Activated CD4-positive, alpha-beta T cell treated with anti-CD3 and anti-CD28 coated beads for 36 hours (primary cell): ENCODE measurements around the gene COL28A1. TPM values are rescaled to one million over a fixed set of nuclear protein-coding genes. Genes with fewer than 3 reads are reported as not detected.

ENCODE experiments used
- ATAC-seq: fragments of 200-7000 bp; cut with Tn5 transposase; one replicate; pipeline ENCODE4 v1.10.0; 2021; ENCODE audit warnings: mild to moderate bottlenecking, moderate library complexity
- CTCF ChIA-PET: fragments of 350-600 bp; sonication (Branson Sonifier 250); formaldehyde crosslinking; loops from one replicate; lab custom pipeline; 2021; ENCODE audit warnings: antibody characterized with exemption; lab: Charles Lee
- POLR2A ChIA-PET: fragments of 350-600 bp; sonication (Branson Sonifier 250); formaldehyde crosslinking; loops from one replicate; lab custom pipeline; 2021; ENCODE audit warnings: antibody characterized with exemption, inconsistent platforms; lab: Charles Lee
- DNase-seq: peaks from one replicate; pipeline ENCODE4 v3.0.0-alpha.2; 2020
- H3K27ac Mint-ChIP-seq: one replicate; pipeline ENCODE4 v1.8.0; 2021; ENCODE audit warnings: mixed read lengths
- H3K27me3 Mint-ChIP-seq: one replicate; pipeline ENCODE4 v1.8.0; 2021; ENCODE audit warnings: mixed read lengths
- H3K36me3 Mint-ChIP-seq: one replicate; pipeline ENCODE4 v1.8.0; 2021; ENCODE audit warnings: low read depth, mixed read lengths
- H3K4me1 Mint-ChIP-seq: one replicate; pipeline ENCODE4 v1.8.0; 2021; ENCODE audit warnings: mixed read lengths
- H3K4me3 Mint-ChIP-seq: one replicate; pipeline ENCODE4 v1.8.0; 2021; ENCODE audit warnings: mild to moderate bottlenecking, moderate library complexity, mixed read lengths
- H3K9me3 Mint-ChIP-seq: one replicate; pipeline ENCODE4 v1.8.0; 2021; ENCODE audit warnings: low read depth, mixed read lengths
- intact Hi-C, 2 experiments: fragments of 100-400 bp; cut with DNase I in 1 of 2; cut with micrococcal nuclease in 1 of 2; formaldehyde crosslinking; loops; one replicate each; pipeline versions ENCODE4 v1.14.2 to v1.15.1; 2022 to 2024; cut with DNase I, micrococcal nuclease
- total RNA-seq, 2 experiments: library from RNA; stranded (reverse); gene quantifications; one replicate each; pipeline ENCODE4 v1.2.3, GENCODE V29; 2021

The COL28A1 gene
- total RNA-seq, 2 experiments from 2014 or later: not detected

DNA sequence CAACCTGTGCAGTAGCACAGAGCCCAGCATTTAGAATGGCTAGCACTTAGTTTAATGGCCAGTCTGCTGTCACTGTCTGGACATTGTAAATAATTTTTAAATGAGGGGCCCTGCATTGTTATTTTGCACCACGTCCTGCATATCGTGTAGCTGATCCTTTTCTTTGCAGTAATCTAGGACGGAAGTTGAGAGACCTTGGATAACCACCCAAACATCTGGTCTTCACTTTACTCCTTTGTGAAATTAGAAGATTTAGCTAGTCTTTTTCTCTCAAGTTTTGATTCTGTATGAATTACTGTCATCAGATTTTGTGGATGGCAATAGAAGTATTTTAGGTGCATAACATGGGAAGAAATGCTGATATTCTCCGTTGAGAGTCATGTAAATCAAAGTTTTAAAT is 32.9 kb upstream of the COL28A1 start:
- ChIA-PET POLR2A (interaction anchor here (2.0 kb wide), 1 partner anchor 72 kb away, joined by 6 read pairs; the partner anchor contains the start of gene UMAD1), CTCF (interaction anchor here (0.6 to 1.3 kb wide), 4 partner anchors 14 to 466 kb away, joined by 3 to 4 read pairs (median 3); no protein-coding TSS in a partner anchor)
- Mint-ChIP-seq H3K27me3 (no peaks in the 10 kb centered on the region), H3K36me3 (peaks cover 41% of the 10 kb centered on the region), H3K27ac (peak overlapping the region; percentile 90), H3K4me3 (peak overlapping the region; percentile 83), H3K9me3 (no peaks in the 10 kb centered on the region), H3K4me1 (peaks cover 42% of the 10 kb centered on the region)
- intact Hi-C loops: loop anchor here (5.0 to 10.0 kb wide), 5 partner anchors 311 to 934 kb away; partner anchors contain the start of genes GLCCI1 (in 1 of the 2) and ZNF316 (in 1 of the 2)
- DNase-seq (no peak), ATAC-seq (no peak)

DNA sequence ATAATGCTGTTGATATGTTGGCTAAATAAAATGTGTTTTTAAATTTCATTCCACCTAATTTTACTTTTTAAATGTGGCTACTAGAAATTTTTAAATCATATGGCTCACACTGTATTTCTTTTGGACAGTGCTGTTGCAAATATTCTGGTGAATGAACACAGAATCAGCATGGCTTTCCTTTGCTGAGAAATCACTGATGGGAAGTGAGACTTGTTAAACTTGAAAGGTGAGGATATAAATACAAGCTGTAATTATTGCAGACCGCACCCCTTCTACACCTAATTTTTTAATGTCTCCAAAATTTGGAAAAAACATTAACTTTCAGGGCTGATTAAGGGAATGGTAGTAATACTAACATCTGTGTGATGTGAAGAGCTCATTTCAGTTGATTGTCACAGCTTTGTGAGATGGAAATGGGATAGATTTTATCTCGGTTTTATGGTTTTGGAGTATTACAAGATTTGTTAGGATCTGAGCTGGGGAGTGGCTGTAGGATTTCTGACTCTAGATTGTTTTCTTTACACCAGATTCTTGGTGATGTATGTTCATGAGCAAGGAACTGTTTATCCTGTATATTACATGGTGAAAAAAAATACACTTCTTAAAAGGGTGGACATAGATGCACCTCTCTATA is 32.3 kb upstream of the COL28A1 start:
- POLR2A ChIA-PET: interaction anchor here (2.0 kb wide), 1 partner anchor 73 kb away, joined by 6 read pairs; the partner anchor contains the start of gene UMAD1
- no peak for DNase-seq
- no peaks in the 10 kb centered on the region for H3K27me3 Mint-ChIP-seq
- peaks cover 37% of the 10 kb centered on the region for H3K4me1 Mint-ChIP-seq
- peaks cover 36% of the 10 kb centered on the region for H3K36me3 Mint-ChIP-seq
- peak overlapping the region; percentile 83 for H3K4me3 Mint-ChIP-seq
- H3K9me3 Mint-ChIP-seq: no peaks in the 10 kb centered on the region
- no peak for ATAC-seq
- peak overlapping the region; percentile 90 for H3K27ac Mint-ChIP-seq
- intact Hi-C loops: loop anchor here (2.0 to 10.0 kb wide), 6 partner anchors 311 to 933 kb away; partner anchors contain the start of genes C1GALT1 (in 1 of the 2), GLCCI1 (in 1 of the 2) and ZNF316 (in 1 of the 2)
- CTCF ChIA-PET: interaction anchor here (0.7 to 1.3 kb wide), 3 partner anchors 15 to 466 kb away, joined by 3 to 4 read pairs (median 3); no protein-coding TSS in a partner anchor

DNA sequence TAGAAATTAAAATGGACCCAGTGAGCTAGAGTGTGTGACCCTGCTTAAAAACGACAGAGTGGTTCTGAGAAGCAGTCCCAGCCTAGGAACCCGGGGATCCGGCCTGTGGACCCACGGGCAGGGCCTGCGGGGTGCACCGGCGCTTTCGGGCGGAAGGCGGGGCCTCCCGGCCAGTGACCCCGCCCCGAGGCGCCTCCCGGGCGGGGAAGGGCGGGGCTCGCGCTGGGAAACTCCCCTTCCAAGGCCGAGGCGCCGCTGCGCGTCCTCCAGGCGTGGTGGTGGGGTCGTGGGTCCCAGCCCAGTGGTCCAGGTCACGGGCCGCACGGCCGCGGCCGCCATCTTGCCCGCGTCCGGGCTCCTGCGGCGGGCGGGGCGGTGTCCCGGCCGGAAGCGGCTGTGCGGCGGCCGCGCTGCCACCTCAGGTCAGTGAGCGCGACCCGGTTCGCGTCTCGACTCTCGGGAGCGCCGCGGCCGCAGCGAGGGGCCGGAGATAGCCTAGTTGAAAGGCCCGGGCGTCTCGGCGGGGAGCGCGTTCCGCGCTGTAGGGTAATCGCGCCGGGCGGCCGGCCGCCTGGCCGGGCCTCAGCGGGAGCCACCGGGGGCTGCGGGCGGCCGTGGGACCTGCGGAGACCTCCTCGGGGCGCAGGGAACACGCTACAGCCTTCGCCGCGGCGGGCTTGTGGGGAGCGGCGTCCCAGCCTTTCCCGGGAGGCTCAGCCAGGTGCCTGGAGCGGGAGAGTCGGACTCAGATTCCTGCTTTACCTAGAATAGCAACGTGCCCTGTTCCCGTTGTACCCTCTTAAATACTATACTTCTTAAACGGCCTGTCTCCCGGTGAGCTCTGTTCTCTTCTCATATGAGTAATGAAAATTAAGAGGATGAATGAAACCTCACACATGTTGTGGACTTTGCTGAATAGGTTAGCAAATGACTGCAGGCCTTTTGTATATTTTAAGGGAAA is 31.3 kb upstream of the COL28A1 start, which contains the start of gene MIOS:
Gene MIOS (plus strand): TSS at position 234 of the 961 bp plus-strand sequence. CDS start 5,592 bp downstream, outside the sequence.
- no peaks in the 10 kb centered on the region for H3K27me3 Mint-ChIP-seq
- ChIA-PET CTCF (interaction anchor here (0.6 kb wide), 2 partner anchors 129 to 976 kb away, joined by 3 read pairs; no protein-coding TSS in a partner anchor), POLR2A (interaction anchor here (2.0 kb wide), 1 partner anchor 74 kb away, joined by 6 read pairs; the partner anchor contains the start of gene UMAD1)
- peak within 1 kb of the TSS; percentile 83 for H3K4me3 Mint-ChIP-seq
- intact Hi-C loops: loop anchor here (1.0 to 10.0 kb wide), 9 partner anchors 73 to 932 kb away; partner anchors contain the start of genes C1GALT1 (in 2 of the 2), GLCCI1 (in 2 of the 2), UMAD1 (in 2 of the 2) and ZNF316 (in 1 of the 2)
- DNase-seq (peak; percentile 89), ATAC-seq (peak; percentile 90)
- H3K36me3 Mint-ChIP-seq: peaks cover 28% of the 10 kb centered on the region
- no peaks in the 10 kb centered on the region for H3K9me3 Mint-ChIP-seq
- H3K27ac Mint-ChIP-seq: peak within 1 kb of the TSS; percentile 90
- peaks cover 29% of the 10 kb centered on the region for H3K4me1 Mint-ChIP-seq

DNA sequence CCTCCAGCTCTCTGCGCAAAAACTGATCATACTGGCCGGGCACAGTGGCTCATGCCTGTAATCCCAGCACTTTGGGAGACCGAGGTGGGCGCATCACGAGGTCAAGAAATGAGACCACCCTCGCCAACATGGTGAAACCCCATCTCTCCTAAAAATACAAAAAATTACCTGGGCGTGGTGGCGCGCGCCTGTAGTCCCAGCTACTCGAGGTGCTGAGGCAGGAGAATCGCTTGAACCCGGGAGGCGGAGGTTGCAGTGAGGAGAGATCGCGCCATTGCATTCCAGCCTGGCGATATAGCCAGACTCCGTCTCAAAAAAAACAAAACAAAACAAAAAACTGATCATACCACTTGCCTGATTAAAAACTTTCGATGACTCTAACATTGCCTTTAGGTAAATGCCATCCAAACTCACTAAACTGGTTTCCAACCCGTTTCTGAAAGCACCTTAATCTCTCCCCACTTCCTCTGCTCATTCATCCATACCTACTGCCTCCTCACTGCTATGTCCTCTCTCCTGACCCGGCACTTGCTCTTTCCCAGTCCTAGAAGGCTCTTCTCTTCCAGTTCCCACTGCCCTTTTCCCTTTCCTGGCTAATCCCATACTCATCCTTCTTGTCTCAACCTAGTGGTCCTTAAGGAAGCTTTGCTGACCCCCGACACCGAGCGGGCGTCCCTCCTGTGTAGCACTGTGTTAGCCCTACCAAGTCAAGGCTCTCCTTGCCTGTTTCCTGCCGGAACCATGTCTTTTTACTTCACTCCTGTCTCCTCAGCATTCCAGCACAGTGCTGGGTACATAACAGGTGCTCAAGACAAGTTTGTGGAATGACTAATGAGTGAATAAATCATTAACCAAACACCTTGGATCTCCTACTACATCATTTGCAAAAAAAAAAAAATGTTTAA is 30.3 kb upstream of the COL28A1 start:
- no peaks in the 10 kb centered on the region for H3K27me3 Mint-ChIP-seq
- peaks cover 31% of the 10 kb centered on the region for H3K36me3 Mint-ChIP-seq
- ChIA-PET POLR2A (no interaction called here), CTCF (interaction anchor here (0.6 kb wide), 3 partner anchors 128 to 975 kb away, joined by 3 read pairs; no protein-coding TSS in a partner anchor)
- peak; percentile 11 for ATAC-seq
- H3K4me3 Mint-ChIP-seq: no peak overlapping the region
- peaks cover 29% of the 10 kb centered on the region for H3K4me1 Mint-ChIP-seq
- no peak for DNase-seq
- H3K27ac Mint-ChIP-seq: no peak overlapping the region
- intact Hi-C loops: loop anchor here (1.0 to 10.0 kb wide), 9 partner anchors 74 to 931 kb away; partner anchors contain the start of genes C1GALT1 (in 2 of the 2), GLCCI1 (in 2 of the 2), UMAD1 (in 2 of the 2) and ZNF316 (in 1 of the 2)
- no peaks in the 10 kb centered on the region for H3K9me3 Mint-ChIP-seq

DNA sequence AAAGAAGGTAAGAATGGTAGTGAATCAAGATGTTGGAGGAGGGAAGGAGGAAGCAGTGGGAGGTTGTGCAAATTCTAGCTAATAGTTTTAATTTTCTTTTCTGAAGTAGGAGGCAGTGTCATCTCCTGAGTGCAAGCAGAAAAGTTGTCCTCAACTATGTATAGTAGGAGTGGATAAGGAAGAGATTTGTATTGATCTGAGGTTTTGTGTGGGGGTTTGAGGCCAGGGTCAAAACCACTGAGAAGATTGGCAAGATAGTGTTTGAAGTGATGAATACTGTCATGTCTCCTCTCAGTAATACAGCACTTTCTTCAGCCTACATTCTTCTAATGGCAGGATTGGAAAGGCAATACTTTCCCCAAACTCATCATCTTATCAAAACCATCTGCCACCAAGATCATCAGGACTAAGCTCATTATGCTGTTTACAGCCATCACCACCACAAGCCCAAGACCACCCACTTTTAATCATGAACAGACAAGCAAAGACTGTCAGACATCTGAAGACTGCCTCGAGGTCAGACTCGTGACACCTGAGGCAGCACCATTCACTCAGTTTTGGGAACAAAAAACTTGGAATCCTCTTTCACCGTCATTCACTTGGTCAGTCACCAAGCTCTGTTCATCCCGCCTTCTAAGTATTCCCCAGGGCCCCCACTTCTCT is 29.5 kb upstream of the COL28A1 start:
- ChIA-PET POLR2A (interaction anchor here (0.7 kb wide), 1 partner anchor 148 kb away, joined by 4 read pairs; no protein-coding TSS in a partner anchor), CTCF (interaction anchor here (0.6 to 0.8 kb wide), 3 partner anchors 67 to 731 kb away, joined by 3 read pairs; no protein-coding TSS in a partner anchor)
- ATAC-seq (peak; percentile 6), DNase-seq (peak; percentile 56)
- Mint-ChIP-seq H3K27ac (no peak overlapping the region), H3K4me3 (no peak overlapping the region), H3K4me1 (peaks cover 23% of the 10 kb centered on the region), H3K27me3 (no peaks in the 10 kb centered on the region), H3K36me3 (peaks cover 27% of the 10 kb centered on the region), H3K9me3 (no peaks in the 10 kb centered on the region)
- intact Hi-C loops: loop anchor here (5.0 to 10.0 kb wide), 5 partner anchors 308 to 930 kb away; partner anchors contain the start of genes GLCCI1 (in 1 of the 2) and ZNF316 (in 1 of the 2)

DNA sequence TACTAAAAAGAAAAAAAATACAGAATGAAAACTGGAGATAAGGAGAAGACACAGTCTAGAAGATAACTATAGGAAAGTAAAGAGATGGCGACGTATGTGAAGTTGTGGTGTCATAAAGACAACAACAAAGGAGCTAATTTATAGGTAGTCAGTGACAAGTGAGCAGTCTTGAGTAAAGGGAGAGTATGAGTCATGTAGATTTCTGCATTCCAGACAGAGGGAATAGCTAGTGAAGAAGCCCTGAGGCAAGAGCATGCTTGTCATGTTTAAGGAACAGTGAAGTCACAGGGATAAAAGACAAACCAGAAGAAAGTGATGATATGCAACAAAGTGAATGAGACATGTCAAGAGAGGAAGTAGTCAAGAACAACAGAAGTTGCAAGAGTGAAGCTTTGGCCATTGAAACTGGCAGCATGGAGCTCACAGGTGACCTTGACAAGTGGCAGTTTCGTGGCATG is 28.7 kb upstream of the COL28A1 start:
- POLR2A ChIA-PET: no interaction called here

DNA sequence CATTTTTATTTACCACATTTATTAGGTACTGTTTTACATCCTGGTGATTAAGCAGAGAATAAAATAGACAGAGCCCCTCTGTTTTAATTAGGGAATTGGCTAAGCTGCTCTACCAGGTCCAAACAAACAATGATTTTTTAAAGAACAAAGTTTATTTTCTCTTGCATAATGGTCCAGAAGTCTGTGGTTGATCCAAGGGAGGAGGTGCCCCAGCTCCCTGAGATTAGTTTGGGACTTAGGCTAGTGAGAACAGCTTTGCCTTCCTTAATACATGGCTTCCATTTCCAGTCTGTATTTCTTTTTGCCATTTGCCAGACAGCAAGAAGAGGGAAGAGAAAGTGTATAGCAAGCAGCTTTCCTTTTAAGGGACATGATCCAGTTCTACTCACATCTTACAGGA is 28.1 kb upstream of the COL28A1 start:
- Mint-ChIP-seq H3K4me3 (no peak overlapping the region), H3K9me3 (peaks cover 4% of the 10 kb centered on the region), H3K27ac (no peak overlapping the region), H3K36me3 (peaks cover 17% of the 10 kb centered on the region), H3K27me3 (no peaks in the 10 kb centered on the region), H3K4me1 (peaks cover 9% of the 10 kb centered on the region)
- CTCF ChIA-PET: interaction anchor here (0.8 to 1.5 kb wide), 4 partner anchors 13 to 619 kb away, joined by 3 to 4 read pairs (median 3); no protein-coding TSS in a partner anchor
- ATAC-seq (no peak), DNase-seq (no peak)
- POLR2A ChIA-PET: interaction anchor here (0.6 kb wide), 1 partner anchor 155 kb away, joined by 5 read pairs; no protein-coding TSS in a partner anchor
- intact Hi-C loops: loop anchor here (10.0 kb wide), 3 partner anchors 401 to 929 kb away; partner anchors contain the start of genes GLCCI1 (in 1 of the 2) and ZNF316 (in 1 of the 2)

More for the DNA sequence above, 28.7 kb upstream of the COL28A1 start:
- Mint-ChIP-seq H3K9me3 (no peaks in the 10 kb centered on the region), H3K36me3 (peaks cover 22% of the 10 kb centered on the region), H3K4me3 (no peak overlapping the region), H3K27ac (no peak overlapping the region), H3K27me3 (no peaks in the 10 kb centered on the region), H3K4me1 (peaks cover 15% of the 10 kb centered on the region)
- intact Hi-C loops: loop anchor here (10.0 kb wide), 3 partner anchors 400 to 930 kb away; partner anchors contain the start of genes GLCCI1 (in 1 of the 2) and ZNF316 (in 1 of the 2)
- DNase-seq (no peak), ATAC-seq (no peak)
- CTCF ChIA-PET: interaction anchor here (0.8 to 1.3 kb wide), 3 partner anchors 23 to 732 kb away, joined by 3 to 4 read pairs (median 3); no protein-coding TSS in a partner anchor

DNA sequence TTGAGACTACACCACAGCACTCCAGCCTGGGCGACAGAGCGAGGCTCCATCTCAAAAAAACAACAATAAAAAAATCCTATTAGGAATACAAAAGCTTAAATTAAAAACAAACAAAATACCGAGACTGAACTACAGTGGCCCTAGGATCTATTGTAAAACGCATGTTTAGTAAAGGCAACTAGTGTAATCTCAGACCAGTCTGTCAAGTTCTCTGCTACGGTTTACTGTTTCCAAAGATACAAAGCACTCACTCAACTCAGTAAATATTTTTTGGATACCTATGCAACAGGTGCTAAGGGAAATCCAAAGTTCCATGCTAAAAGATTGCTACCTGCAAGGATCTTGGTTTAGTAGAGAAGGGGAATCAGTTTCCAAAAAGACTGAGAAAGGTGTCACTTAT is 27.6 kb upstream of the COL28A1 start:
- no peak overlapping the region for H3K27ac Mint-ChIP-seq
- DNase-seq (no peak), ATAC-seq (no peak)
- CTCF ChIA-PET: interaction anchor here (0.6 to 1.5 kb wide), 4 partner anchors 12 to 455 kb away, joined by 3 to 4 read pairs (median 3); no protein-coding TSS in a partner anchor
- no peak overlapping the region for H3K4me3 Mint-ChIP-seq
- intact Hi-C loops: loop anchor here (10.0 kb wide), 3 partner anchors 402 to 928 kb away; partner anchors contain the start of genes GLCCI1 (in 1 of the 2) and ZNF316 (in 1 of the 2)
- H3K4me1 Mint-ChIP-seq: peaks cover 5% of the 10 kb centered on the region
- H3K9me3 Mint-ChIP-seq: peaks cover 9% of the 10 kb centered on the region
- POLR2A ChIA-PET: interaction anchor here (0.6 kb wide), 1 partner anchor 156 kb away, joined by 5 read pairs; no protein-coding TSS in a partner anchor
- peaks cover 19% of the 10 kb centered on the region for H3K36me3 Mint-ChIP-seq
- H3K27me3 Mint-ChIP-seq: no peaks in the 10 kb centered on the region
